Subcutaneous adipose tissue (tissue), 4 donors: ENCODE results near the gene RXFP2. TPM values are rescaled to one million over a fixed set of nuclear protein-coding genes. Genes with fewer than 3 reads are reported as not detected.

Experiments
- CTCF ChIP-seq: fragments of 450-650 bp; IDR thresholded peaks from one replicate; pipeline ENCODE4 v1.5.1; 2016; ENCODE audit warnings: low read depth, mild to moderate bottlenecking, control low read depth, antibody characterized with exemption, moderate library complexity
- total RNA-seq, 4 donors: library from RNA; depleted of rRNA; stranded (reverse); fragments of >200 nt; gene quantifications; one replicate each; pipeline ENCODE4 v1.1.0, GENCODE V29; 2016

Gene RXFP2
- total RNA-seq, 4 donors from 2014 or later: 0.33 to 1.1 (median 0.75) TPM; not detected in 1

GRCh38 chr13:31722673-31723072, 16.7 kb upstream of the RXFP2 start:
- TF ChIP-seq CTCF: no peak

GRCh38 chr13:31725841-31726240, 13.5 kb upstream of the RXFP2 start:
- TF ChIP-seq CTCF: no peak

- TF ChIP-seq CTCF: no peak
Observed at GRCh38 chr13:31731921-31732320, 7.4 kb upstream of the RXFP2 start.

- no peak for TF ChIP-seq CTCF
Observed at GRCh38 chr13:31733066-31733465, 6.3 kb upstream of the RXFP2 start.

- TF ChIP-seq CTCF: no peak
Observed at GRCh38 chr13:31733647-31734046, 5.7 kb upstream of the RXFP2 start.

GRCh38 chr13:31742097-31742734, 2.9 kb downstream of the RXFP2 start:
- TF ChIP-seq CTCF: no peak

GRCh38 chr13:31747291-31747690, 8.0 kb downstream of the RXFP2 start:
- TF ChIP-seq CTCF: no peak
